ELR (cell line): ENCODE measurements around the gene SHOC2.

Experiments used
- DNase-seq: peaks from one replicate; pipeline ENCODE4 v3.0.0-alpha.2; 2015; ENCODE audit warnings: low read depth

Gene SHOC2

GRCh38 chr10:110946496-110946895 is 27.1 kb downstream of the SHOC2 start:
- DNase-seq: peak; percentile 19

GRCh38 chr10:110947061-110947595 is 27.7 kb downstream of the SHOC2 start:
- DNase-seq: peak; percentile 58

- no peak for DNase-seq
Measured at GRCh38 chr10:110951381-110951780, 32.0 kb downstream of the SHOC2 start.

DNA sequence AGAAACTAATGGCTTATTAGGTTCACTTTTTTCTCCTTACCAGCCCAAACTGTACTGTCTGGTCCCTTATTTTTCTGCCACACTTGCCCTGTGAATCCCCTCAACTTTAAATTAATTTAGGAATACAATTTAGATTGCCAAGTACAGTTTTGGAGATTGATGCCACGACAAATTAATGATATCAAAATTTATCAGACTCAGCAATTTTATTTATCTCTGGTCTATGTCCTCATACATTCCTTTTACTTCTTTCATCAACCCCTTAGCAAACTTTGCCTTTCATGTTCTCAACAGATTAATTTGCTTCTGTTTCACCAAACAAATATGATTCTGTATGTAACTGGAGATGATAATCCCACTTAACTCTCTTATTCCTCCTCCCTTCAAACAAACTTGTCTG is 38.2 kb downstream of the SHOC2 start:
- no peak for DNase-seq

DNA sequence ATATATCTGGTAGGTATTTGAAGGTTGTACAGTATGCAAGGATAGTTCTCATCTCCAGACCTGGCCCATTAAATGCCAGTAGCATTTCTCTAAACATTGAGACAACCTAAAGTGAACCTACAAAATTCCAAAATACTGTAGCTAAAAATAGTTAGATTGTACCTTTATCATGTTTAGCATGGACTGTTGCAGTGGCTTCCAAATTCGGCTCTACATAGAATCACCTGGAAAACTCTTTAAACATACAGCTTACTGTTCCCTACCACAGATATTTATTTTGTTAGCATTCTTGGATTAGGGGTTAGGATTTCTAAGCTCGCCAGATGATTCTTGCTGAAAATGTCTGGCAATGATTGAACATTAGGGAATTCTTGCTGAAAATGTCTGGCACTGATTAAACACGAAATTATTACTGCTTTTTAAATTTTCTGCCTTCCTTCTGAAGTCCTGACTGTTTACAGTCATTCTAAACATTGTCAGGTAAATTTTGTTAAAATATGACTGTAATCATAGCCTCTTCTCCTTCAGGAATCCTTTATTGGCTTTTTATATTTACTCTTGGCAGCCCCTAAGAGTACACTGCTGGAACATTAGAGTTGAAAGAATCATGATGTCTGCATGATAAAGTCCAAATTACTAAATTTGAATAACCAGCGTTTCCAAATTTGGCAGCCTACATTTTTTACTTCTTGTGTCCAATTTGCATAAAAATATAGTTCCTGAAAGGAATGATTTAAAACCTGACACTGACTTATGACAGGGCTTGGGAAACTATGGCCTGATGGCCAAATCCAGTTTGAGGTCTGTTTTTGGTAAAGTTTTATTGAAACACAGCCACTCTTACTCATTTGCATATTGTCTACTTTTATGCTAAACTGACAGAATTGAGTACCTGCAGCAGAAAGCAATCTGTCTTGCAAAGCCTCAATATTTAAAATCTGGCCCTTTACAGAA is 40.3 kb downstream of the SHOC2 start:
- DNase-seq: no peak

DNA sequence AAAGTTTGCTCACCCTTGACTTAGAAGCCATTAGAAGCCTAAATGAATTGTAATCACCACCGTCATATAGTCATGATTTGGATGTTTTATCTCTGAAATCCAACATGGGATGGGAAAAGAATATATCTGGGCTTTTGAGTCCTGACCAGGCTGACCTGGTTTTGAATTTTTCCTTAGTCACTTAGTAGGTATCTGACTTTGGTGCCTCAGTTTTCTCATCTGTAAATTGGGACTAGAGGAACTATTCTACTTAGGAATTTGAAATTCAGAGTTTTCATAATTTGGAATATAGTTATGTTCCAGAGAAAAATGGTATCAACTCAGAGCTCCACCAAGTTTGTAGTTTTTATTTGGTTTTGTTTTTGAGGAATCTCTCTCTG is 40.9 kb downstream of the SHOC2 start:
- DNase-seq: no peak

DNA sequence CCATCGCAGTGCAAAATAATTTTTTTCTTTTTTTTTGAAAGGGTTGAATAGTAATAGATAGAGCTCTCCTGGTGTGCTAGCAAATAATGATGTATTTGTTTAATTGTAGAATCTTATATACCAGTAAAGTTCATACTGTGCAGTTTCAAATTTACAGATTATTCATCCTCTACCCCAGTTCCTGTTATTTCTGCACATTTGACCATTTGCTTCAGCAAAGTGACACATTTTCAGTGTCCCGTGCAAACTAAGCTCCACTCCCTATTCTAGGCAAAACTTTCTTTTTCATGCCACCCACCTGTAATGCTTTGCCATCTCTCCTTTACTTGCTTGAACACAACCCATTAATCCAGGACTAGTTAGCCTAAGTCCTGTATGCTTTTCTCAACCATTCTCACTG is 43.0 kb downstream of the SHOC2 start:
- no peak for DNase-seq

DNA sequence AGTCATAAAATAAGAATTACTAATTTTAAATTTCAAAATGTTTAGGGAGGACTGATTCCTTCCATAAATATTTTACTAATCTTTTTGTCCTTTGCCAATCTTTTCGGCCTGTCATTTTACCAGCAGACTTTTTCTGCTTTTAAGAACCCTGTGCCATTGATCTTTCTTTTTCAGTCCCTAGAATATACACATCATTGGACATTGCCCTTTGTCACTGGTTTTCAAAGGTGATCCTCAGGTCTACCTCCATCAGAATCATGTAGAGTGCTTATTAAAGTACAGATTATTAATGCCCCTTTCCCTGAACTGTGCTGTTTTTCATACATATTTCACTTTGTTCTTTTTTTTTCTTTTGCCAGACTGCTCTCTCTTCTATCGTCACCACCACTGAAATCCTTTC is 43.8 kb downstream of the SHOC2 start:
- DNase-seq: no peak

DNA sequence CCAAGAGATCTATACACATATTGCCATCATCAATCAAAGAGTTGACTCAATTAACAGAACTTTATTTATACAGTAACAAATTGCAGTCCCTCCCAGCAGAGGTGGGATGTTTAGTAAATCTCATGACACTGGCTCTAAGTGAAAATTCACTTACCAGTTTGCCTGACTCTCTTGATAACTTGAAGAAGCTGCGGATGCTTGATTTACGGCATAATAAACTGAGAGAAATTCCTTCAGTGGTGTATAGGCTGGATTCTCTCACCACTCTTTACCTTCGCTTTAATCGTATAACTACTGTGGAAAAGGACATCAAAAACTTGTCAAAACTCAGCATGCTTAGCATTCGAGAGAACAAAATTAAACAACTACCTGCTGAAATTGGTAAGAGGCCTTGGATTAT is 45.3 kb downstream of the SHOC2 start:
- DNase-seq: no peak

DNA sequence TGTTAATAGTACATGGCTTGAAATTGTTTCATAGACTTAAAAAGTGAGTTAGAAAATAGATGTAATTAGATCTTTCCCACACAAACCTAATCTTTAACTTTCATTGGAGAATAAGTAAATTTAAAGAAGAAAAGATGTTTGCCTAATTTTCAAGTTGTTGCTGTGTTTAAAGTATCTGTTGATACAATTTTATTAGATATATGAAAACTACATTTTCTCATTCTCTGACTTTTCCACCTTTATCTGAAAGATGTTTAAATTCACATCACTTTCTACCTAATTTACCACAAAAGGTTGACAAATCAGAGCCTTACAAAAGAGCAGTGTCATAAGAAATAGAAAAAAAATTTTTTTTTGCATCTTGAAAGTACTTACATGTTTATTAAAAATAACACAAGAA is 45.8 kb downstream of the SHOC2 start:
- no peak for DNase-seq

- DNase-seq: peak; percentile 16
Measured at GRCh38 chr10:110966146-110966545, 46.7 kb downstream of the SHOC2 start.

DNA sequence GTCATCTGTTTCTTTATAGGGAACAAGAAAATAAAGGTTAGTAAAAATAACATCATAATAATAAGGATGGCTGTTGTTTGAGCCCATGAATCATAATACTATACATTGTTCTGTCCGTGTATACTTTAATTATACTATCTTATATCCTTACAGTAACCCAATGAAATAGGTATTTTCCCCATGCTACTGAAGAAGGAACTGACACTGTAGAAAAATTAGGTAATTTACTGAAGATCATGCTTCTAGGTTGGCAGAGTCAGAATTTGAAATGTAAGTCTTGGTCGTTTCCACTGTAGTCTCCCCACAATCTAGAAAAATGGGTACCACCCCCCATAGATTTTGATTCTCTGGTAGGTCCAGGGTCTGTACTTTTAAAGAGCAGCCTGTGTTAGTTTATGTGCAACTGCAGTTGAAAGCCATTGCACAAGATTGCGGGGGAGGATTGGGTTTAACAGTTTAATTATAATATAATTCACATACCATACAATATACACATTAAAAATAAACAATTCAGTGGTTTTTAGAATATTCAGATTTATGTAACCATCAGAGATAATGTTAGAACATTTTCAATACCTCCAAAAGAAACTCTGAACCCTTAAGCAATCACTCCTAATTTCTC is 47.7 kb downstream of the SHOC2 start:
- no peak for DNase-seq

GRCh38 chr10:110967645-110968044 is 48.2 kb downstream of the SHOC2 start:
- no peak for DNase-seq

- DNase-seq: no peak
Measured at GRCh38 chr10:110969183-110969582, 49.8 kb downstream of the SHOC2 start.

GRCh38 chr10:110971638-110972037 is 52.2 kb downstream of the SHOC2 start:
- no peak for DNase-seq

DNA sequence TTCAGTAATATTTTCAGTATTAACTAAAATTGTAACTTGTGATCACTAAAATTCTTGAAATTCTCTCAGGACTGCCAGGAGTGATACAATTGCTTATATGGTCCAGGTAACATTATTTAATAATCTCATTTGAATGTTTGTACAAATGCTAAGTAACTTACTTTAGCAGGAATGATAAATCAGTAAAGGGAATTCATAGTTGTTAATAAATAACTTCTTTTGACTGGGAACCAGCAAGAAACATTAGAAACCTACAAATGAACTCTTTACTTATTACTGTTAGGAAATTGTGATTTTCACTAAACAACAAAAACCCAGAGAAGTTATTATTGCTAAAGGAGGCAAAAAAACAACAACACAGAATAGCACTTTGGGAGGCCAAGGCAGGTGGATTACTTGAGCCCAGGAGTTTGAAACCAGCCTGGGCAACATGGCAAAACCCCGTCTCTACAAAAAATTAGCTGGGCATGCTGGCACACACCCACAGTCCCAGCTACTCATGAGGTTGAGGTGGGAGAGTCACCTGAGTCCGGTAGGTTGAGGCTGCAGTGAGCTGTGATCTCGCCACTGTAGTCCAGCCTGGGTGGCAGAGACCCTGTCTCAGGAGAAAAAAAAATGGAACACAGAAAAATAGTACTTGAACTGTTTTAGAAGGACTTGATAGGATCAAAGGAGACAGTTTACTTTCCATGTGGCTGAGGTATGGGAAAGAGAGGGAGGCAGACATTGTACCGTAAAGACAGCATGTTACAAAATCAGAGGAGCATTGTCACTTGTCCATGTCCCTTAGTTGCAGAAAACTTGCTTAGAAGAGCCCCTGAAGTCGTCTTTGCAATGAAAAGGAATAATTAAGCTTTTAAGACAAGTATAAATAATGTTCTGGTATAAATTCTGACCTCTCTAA is 53.1 kb downstream of the SHOC2 start:
- no peak for DNase-seq

GRCh38 chr10:110973400-110973799 is 54.0 kb downstream of the SHOC2 start:
- DNase-seq: no peak

- DNase-seq: no peak
Measured at GRCh38 chr10:110976577-110976976, 57.2 kb downstream of the SHOC2 start.

GRCh38 chr10:110977662-110978061 is 58.3 kb downstream of the SHOC2 start:
- no peak for DNase-seq

- no peak for DNase-seq
Measured at GRCh38 chr10:110978204-110978603, 58.8 kb downstream of the SHOC2 start.

- DNase-seq: no peak
Measured at GRCh38 chr10:110979611-110980010, 60.2 kb downstream of the SHOC2 start.

DNA sequence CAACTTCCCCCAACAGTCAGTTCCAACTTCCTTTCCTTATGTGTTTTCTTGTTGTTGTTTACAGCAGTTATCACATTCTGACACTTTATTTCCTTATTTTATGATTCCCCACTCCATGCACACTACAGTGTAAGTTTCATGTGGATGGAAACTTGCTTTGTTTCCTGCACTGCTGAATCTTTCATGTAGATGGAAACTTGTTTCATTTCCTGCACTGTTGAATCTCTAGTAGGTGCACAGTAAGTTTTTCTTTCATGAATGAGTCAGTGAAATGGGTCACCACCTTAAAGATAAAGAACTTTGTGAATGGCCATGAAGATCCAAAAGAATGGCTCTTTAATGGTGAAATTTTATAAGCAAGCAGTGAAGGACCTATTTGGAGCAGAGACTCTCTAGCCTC is 61.4 kb downstream of the SHOC2 start:
- no peak for DNase-seq
